Astrocyte of the cerebellum (primary cell): Measurements from ENCODE around the gene EPAS1.

Source experiments
- DNase-seq: peaks from one replicate; pipeline ENCODE4 v3.0.0-alpha.2; 2011; ENCODE audit warnings: low read depth
- H3K4me3 ChIP-seq: 2 replicates; pipeline ENCODE4 v1.5.1; 2011; ENCODE audit warnings: mild to moderate bottlenecking, low read depth, low read length, moderate library complexity
- CTCF ChIP-seq: IDR thresholded peaks from 2 replicates; pipeline ENCODE4 v1.5.1; 2012; ENCODE audit warnings: low read length, low read depth, moderate library complexity, mild to moderate bottlenecking; ENCODE audit errors: missing control alignments
- in situ Hi-C: cut with HindIII; loops from 2 replicates; pipeline ENCODE4 v1.10.0; 2017; ENCODE audit warnings: low sequenced_read_pairs

EPAS1 gene

GRCh38 chr2:46296840-46297545 lies at the start of gene EPAS1:
Gene EPAS1, plus strand, starts transcription at chr2:46297407. Its CDS starts 505 bp downstream, at chr2:46297912.
- peak within 1 kb of the TSS; percentile 55 for H3K4me3 ChIP-seq
- no peak for TF ChIP-seq CTCF
- no peak for DNase-seq
- in situ Hi-C loops: no loop called here

GRCh38 chr2:46248171-46248570 lies 49.0 kb upstream of the EPAS1 start:
- DNase-seq: no peak
- no peak for TF ChIP-seq CTCF
- H3K4me3 ChIP-seq: no peak overlapping the region
- in situ Hi-C loops: no loop called here

GRCh38 chr2:46249654-46250053 lies 47.6 kb upstream of the EPAS1 start:
- TF ChIP-seq CTCF: no peak
- no peak overlapping the region for H3K4me3 ChIP-seq
- no peak for DNase-seq
- in situ Hi-C loops: loop anchor here (10.0 kb wide), 1 partner anchor 65 kb away; no protein-coding TSS in a partner anchor

GRCh38 chr2:46252891-46253659 lies 44.1 kb upstream of the EPAS1 start:
- no peak for DNase-seq
- no peak for TF ChIP-seq CTCF
- no peak overlapping the region for H3K4me3 ChIP-seq
- in situ Hi-C loops: loop anchor here (10.0 kb wide), 1 partner anchor 68 kb away; no protein-coding TSS in a partner anchor

- in situ Hi-C loops: loop anchor here (10.0 kb wide), 1 partner anchor 70 kb away; no protein-coding TSS in a partner anchor
Observed at GRCh38 chr2:46254474-46254873, 42.7 kb upstream of the EPAS1 start.

More at GRCh38 chr2:46254474-46254873, 42.7 kb upstream of the EPAS1 start:
- H3K4me3 ChIP-seq: no peak overlapping the region
- DNase-seq: no peak
- TF ChIP-seq CTCF: no peak
